GM10847 (cell line): ENCODE measurements around the gene IER5L.

Source experiments
- POLR2A ChIP-seq: IDR thresholded peaks from 2 replicates; pipeline ENCODE4 v1.6.1; 2011; ENCODE audit not compliant: insufficient read length; ENCODE audit errors: extremely low read depth

Gene IER5L

DNA sequence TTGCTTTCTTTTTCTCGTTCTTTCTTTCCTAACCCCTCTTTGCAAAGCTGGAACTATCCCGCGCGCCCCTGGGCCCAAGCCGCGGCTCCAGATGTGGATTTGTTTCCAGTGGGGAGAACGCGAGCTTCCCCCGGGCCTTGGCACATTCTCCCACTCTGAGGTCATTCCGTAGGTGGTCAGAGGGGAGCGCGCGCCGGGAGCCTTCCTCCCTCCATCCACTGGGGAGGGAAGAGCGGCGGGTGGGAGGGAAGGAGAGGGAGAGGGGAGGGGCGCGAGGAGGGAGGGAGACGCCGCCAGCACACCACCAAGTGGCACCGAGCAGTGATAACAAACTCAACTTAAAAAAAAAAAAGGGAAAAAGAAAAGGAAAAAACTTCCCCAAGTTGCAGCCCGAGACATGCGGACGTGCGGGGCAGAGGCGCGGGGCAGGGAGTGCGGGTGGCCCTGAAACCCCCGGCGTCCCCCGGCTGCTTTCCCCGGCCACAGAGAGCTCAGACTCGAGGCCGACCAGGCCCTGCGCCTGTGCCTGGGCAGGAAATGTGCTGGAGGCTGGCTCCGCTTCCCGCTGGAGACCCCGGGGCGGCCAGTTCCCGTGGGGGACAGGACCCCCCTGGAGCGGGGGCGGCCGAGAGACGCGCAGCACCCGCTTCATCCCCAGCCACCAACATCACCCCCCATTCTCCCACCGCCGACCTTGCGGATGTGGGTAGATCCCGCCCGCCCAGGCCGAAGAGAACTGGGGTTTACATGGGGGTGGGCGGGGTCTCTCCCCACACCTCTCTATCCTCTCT, 3.1 kb downstream of the IER5L start:
- TF ChIP-seq POLR2A: no peak

DNA sequence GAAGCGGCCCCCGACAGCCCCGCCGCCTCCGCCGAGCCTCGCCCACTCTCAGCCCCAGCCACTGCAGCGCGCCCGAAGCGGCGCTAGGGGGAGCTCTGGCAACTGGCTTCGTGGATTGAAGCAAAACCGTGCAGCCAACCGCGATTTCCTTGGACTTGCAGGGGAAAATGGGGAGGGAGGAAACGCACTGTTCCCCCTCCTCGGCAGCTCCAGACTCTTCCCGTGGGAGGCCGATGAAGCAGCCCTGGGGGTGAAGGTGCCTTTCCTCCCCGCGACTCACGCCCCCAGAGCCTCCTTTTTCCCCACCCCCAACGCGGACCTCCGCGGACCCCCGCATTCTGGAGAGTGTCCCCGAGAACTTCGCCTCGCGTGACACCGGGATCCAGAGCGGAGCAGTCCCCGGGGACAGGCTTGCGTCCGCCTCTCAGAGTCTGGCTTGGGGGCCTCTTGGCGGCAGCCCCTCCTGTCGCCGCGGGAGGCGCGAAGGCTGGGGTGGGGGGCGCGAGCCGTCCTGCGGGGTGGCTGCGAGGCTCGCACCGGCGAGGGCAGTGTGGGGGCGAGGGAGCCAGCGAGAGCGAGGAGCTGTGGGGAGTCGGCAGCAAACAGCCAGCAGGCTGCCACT, 3.8 kb downstream of the IER5L start:
- no peak for TF ChIP-seq POLR2A

DNA sequence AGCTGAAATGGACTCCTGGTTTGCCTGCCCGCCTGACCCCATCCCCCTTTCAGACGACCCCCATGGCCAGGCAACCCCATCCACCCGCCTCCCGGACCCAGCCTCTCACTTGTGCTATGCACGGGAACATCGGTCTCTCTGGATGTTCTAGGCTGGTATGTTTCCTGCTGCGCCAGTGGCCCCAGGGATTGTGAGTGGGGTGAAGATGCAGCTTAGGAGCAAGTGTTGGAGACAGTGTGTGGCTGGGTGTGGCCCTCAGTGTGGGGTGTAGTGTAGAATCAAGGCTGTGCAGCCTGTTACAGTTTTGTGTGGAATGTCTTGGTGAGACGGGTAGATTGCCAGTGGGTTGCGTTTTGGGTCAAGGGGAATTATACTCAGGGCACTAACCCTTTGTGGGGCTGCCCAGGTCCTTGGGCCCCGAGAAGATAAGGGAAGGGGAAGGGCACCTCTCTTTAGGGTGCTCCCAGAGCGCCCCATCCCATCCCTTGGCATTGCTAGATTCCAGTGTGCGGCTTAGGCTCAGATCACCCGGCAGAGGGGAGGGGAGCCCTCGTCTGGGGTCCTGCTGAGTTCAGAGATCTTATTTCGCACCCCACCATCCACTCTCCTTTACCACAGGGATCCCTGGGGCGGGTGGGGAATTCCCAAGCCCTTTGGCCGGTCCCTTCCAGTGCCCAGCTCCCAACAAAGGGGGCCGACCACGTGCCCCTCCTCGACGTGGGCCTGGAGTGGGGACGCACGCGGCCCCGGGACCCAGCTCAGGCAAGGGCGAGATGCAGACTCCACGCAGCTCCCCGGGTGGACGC, 4.6 kb downstream of the IER5L start:
- no peak for TF ChIP-seq POLR2A

DNA sequence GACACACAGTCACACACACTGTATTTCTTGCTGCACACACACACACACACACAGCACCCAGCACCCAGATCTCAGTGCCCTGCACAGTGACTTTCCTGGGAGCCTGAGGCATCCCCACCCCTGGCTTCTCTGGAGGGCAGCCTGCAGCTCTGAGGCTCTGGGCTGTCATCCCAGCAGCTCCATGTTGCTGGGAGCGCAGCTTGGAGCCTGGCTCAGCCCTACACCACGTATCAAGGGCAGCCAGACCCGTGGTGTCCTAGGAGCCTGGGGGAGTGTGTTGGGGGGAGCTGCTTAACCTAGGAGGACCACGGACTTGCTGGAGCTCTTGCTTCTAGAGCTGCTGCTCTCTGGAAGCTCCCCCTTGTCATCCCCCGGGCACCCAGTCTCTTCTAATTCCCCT, 5.2 kb downstream of the IER5L start:
- no peak for TF ChIP-seq POLR2A

DNA sequence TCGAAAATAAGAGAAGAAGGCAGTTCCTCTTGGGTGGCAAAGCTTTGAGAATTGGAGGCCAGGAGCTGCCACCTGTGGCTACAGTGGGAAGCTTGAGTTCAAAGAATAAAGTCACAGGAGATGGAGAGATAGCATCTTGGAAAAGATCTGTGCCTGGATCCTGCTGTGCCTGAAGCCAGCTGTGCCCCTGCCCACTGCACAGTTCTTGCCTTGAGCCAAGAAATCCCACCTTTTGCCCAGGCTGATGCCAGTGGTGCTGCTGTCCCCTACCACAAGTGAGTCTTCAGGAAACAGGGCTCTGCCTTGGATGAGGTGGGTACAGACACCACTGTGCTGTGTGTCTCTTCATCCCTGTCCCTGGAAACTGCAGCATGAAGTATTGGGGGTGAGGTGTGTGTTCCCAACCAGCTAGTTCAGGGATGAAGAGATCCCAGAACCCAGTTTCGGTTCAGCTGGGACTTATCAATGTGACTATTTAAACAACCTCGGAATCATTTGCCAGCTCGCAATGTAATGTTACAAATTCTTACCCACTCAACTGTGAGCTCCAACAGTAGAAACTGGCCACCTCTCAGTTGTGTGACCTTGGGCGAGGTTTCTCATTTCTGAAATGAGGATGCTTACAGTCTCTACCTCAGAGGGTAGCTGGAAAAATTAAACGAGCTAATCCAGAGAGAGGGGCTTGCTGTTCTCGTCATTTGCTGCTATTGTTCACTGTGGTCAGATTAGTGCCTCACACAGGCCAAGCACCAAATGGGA, 5.9 kb downstream of the IER5L start:
- TF ChIP-seq POLR2A: no peak

DNA sequence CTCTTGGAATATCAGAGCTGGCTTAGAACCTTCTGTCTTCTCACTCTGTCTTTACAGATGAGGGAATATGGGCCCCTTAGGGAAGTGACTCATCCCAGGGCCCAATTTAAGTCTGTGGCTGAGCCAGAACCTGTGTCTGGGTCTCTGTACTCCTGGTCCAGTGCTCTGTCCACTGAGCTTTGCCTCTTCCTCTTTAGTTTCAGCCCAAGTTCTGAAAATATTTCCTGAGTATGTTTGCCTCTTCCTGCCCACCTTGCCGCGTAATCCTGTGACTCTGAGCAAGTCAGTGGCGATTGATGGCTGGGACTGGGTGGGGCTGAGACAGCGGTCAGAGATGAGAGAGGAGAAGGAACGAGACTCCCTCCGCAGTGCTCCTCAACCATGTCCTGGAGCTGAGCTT, 7.8 kb downstream of the IER5L start:
- no peak for TF ChIP-seq POLR2A

DNA sequence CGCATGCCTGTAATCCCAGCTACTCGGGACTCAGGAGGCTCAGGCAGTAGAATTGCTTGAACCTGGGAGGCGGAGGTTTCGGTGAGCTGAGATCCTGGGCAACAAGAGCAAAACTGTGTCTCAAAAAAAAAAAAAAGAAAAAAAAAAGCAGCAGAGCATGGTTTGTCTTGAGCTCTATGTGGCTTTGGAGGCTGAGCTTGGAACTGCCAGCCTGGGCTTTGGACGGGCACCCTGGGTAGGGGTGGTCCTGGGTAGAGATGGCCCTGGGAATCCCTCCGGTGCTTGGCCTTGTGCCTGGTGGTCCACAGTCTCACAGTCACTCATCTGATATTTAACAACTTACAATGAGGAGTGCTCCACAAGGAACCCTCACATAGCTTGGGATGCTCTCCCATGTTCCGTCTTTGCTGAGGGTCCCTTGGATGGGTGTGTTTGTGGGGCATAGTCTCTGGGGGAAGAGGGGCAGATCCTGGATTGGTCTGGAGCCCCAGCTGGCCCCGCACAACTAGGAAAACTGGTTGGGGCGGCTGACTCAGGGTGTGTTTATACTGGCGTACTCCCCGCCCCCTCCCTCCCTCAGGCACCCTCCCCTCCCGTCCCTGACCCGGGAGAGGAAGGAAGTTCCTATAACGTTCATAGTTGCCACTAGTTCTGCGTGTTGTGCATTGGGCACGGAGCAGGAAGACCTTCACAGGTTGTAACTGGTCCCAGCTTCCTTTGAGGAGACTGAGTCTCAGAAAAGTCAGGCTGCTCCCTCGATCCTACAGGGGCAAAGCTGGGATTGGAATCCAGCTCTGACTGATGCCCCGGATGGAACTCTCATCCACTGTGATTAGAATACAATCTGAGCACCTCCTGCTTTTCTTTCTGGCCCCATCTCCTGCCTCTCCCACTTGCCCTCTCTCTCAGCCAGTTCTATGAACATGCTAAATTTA, 11.2 kb downstream of the IER5L start:
- TF ChIP-seq POLR2A: no peak

DNA sequence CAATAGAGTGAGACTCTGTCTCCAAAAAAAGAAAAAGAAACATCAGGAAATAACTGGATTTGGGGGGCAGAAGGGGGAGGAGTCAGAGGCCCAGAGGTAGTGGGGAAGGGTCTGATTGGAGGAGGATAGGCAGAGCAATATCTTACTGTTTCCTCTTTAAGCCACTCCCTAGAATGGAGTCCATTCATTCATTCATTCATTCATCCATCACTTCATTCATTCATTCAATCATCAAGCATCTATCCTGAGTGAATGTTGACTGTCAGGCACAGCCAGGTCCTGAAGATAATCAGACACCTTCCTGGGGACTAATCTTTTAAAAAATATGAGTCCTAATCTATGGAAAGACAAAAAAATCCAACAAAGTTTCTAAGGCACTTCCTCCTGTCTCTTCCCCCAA, 12.9 kb downstream of the IER5L start:
- no peak for TF ChIP-seq POLR2A

DNA sequence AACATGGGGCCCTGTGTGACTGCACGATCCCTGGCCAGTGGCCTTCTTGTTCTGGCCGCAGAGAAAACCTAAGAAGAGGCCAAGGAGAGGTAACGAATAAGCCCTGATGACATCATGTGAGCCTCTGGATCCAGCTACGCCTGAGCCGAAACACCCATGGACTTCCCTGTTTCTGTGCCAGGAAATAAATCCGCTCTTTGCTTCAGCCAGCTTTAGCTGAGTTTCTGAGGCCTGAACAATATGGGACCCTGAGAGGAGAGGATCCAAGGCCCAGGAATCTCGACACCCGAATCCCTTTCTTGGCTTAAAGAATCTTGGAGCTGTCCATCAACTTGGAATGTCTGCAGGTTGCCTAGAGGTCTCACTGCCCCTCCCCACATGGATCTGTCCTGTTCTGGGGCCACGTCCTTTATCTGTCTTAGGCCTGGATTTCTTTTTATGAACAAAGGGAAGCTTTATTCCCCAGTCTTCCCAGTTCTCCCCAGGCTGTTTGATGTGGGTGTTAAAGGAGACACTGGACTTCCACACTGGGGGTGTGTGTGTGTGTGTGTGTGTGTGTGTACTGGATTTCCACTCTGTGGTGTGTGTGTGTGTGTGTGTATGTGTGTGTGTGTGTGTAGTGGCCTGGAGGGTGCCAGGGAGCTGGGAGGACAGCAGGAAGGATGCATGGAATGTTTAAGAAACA, 13.7 kb downstream of the IER5L start:
- TF ChIP-seq POLR2A: no peak

DNA sequence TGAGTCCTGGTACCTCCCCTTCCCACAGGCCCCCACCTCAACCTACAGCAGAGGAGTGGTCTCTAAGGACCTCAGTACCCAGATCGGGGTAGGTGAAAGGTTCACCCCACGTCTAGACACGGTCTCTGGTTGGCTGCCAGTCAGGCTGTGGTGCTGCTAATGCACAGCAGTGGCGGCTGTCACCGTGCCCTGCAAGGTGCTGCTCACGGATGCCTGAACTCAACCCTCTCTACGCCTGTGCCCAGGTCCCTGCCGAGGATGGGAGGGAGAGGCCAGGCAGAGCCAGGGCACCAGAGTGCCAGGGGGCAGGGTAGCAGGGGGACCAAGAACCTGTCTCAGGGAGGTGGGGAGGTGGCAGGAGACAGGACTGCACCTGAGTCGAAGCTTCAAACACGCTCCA, 14.3 kb downstream of the IER5L start:
- no peak for TF ChIP-seq POLR2A

DNA sequence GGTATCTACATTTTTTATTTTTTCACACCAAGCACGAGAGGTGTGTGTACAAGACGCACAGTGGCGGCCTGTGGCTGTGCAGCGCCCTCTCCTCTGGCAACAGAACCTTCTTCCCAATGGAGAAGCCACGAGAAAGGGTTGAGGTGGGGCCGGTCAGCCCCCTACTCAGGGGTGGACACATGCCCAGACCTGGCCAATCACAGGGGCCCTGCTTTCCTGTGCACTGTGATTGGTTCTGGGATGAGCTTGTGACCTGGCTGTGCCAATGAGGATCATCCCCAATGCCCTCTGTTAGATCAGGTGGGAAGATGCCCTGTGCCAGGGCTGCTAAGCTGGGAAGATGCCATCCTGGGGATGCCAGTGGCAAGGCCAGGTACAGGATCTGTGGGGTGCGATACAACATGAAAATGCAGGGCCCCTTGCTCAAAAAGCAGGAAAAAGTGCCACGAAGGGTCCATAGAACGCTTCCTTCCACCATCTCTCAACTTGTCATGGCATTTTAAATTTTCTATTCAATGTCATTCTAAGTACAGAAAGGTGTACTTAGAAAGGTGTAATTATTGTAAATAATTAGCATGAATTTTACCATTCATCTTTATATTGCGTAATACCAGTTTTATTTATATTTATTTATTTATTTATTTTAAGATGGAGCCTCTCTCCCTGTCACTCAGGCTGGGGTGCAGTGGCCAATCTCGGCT, 15.4 kb downstream of the IER5L start:
- TF ChIP-seq POLR2A: no peak

DNA sequence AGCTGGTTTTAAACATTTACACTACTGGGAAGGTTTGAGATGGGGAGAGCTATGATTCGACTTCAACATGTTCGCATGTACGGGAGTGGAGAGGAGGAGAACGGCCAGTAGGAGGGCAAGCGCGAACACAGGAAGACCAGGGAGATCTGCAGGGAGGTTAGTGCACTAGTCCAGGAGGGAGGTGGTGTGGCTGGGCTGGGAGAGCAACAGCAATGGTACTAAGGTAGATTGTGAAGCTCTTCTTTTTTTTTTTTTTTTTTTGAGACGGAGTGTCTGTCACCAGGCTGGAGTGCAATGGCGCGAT, 16.6 kb downstream of the IER5L start:
- TF ChIP-seq POLR2A: no peak
